CD1c-positive myeloid dendritic cell (primary cell): ENCODE results near the gene CFAP99.
"Not testable (repeated sequence)": the region's sequence is repeated elsewhere in the genome, so short reads cannot be mapped to it uniquely, and the experiment has no call there.

Source experiments
- DNase-seq: peaks from one replicate; pipeline ENCODE4 v3.0.0-alpha.2; 2016; ENCODE audit errors: extremely low spot score

Gene CFAP99

DNA sequence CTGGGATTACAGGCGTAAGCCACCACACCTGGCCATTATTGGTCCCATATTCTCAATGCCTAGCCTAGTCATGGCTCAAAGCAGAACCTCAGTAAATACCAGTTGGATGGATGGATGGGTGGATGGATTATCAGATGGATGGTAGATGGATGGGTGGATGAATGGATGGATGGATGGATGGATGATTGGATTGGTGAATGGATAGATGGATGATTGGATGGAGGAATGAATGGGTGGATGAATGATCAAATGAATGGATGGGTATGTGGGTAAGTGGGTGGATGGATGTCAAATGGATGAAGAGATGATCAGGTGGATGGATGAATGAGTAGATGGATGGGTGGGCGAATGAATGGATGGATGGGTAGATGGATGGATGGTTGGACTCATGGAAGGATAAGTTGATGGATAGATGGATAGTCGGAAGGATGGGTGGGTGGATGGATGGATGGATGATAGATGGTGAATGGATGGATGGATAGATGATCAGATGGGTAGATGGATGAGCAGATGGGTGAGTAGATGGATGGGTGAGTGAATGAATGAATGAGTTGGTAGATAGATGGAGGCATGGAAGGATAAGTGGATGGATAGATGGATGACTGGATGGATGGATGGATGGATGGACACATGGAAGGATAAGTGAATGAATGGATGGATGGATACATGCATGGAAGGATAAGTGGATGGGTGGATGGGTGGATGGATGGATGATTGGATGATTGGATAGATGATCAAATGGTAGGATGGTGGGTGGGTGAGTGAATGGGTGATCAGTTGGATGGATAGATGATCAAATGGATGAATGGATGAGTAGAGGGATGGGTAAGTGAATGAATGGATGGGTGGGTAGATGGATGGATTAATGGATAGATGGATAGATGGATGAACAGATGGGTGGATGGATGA lies 28.2 kb downstream of the CFAP99 start:
- no peak for DNase-seq

DNA sequence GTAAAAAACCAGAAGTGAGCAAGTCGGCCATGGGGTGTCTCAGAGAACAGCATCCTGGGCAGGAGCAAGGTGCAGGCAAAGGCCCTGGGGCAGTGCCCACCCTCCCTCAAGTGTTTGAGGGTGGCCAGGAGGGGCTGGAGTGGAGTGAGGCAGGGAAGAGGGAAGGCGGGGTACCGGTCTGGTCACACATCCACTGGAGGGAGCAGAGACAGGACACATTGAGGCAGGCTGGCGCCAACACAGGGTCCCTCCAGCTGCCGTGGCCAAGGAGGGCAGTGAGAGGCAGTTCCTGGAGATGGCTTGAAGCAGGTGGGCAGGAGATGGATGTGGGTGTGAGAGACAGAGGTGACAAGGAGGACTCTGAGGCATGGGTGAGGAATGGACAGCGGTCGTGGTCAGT lies 29.8 kb downstream of the CFAP99 start:
- no peak for DNase-seq

DNA sequence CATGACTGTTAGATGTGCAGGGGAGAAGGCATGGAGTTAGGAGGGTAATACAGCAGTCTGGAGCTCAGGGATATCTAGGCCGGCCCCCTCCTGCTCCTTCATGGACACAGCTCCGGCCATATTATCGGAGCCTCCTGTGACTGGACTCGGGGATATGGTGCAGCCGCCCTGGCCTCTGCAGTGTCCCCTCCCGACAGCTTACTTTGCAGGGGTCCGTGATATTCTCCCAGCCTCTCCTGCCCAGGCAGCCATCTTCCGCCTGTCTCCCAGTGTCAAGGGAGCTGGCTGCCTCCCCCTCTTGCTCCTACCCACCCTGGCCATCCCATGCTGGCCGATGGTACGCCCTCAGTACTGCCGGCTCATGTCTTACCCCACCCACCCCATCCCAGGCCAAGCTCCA lies 30.3 kb downstream of the CFAP99 start:
- DNase-seq = no peak

DNA sequence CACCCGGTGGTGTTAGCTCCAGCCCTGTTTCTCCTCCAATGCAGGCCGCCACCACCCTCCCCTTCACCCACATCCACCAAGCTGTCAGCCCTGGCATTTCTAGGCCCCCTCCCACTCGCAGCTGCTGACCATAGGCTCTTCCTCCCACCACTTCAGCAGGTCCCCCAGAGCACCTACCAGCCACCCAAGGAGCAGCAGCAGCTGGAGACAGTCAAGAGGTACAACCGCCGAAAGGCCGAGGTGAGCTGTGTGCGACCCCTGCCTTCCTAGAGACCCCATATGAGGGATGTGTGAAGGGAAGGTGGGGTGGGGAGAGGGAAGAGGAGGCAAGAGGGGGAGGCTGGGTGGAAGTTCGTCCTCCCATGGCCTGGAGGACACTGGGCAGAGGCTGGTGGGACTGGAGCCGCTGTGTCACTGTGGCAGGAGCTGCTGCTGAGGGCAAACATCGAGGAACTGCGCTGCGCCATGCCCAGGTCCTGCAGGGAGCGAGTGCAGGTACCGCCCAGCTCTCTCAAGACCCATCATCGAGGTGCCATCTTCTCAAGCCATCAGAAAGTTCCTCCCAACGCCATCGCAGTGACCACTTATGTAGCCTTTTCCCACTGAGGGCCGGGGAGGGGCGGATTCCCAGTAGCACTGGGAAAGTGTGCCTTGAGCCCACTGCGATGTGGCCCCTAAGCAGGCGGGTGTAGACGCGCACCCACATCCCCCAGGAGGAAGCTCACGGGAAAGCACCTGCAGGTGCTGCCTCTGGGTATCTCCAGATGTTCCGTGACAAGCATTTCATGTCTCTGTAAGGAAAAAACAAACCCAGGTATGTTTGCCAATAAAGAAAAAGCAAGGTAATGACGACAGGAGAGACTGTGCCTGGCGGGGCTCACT lies 31.0 kb downstream of the CFAP99 start:
- no peak for DNase-seq

DNA sequence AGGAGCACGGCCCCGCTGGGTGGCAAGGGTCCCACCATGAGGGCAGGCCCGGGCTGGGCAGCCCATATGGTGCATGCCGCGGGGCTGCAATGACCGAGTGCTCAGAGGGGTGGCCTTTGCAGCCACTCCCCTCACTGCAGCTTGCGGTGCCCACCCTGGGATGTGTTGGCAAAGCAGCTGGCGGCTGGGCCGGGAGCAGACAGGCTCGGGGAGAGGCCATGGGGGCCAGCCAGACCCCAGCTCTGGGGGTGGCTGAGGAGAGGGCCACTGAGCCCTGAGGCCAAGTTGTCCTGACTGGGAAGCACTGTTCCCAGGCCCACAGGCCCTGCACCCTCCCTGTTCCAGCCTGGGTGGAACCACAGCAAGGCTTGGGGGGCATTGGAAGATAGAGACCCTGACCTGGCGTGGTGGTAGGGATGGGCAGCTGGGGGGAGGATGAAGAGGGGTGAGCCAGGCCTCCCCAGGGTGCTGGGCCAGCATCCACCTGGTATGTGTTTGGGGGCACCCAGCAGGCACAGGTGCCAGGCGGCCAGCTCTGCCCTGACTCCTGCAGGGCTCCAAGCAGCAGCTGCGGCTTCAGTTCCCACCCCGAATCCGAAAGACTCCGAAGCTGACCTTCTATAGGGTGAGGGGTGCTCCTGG lies 31.8 kb downstream of the CFAP99 start:
- no peak for DNase-seq

DNA sequence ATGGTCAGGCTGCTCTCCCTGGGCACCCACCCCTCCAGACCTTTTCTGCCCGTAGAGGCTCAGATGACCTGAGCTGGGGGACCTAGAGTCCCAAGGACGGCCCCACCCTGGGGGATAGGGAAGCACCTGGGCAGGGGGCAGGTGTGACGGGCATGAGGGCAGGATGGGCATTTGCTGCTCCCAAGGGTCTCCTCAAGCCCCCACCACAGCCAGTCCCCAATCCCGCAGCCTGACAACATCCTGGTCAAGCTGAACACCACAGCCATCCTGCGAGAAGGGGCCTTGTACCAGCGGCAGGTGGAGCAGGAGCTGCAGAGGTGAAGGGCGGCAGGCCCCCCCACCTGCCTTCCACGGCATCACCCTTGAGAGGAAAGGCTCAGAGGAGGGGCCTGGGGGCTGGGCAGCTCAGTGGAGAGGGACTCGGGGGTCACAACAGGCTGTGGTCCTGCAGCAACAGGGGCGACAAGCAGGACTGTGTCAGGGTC lies 32.3 kb downstream of the CFAP99 start:
- DNase-seq = no peak

DNA sequence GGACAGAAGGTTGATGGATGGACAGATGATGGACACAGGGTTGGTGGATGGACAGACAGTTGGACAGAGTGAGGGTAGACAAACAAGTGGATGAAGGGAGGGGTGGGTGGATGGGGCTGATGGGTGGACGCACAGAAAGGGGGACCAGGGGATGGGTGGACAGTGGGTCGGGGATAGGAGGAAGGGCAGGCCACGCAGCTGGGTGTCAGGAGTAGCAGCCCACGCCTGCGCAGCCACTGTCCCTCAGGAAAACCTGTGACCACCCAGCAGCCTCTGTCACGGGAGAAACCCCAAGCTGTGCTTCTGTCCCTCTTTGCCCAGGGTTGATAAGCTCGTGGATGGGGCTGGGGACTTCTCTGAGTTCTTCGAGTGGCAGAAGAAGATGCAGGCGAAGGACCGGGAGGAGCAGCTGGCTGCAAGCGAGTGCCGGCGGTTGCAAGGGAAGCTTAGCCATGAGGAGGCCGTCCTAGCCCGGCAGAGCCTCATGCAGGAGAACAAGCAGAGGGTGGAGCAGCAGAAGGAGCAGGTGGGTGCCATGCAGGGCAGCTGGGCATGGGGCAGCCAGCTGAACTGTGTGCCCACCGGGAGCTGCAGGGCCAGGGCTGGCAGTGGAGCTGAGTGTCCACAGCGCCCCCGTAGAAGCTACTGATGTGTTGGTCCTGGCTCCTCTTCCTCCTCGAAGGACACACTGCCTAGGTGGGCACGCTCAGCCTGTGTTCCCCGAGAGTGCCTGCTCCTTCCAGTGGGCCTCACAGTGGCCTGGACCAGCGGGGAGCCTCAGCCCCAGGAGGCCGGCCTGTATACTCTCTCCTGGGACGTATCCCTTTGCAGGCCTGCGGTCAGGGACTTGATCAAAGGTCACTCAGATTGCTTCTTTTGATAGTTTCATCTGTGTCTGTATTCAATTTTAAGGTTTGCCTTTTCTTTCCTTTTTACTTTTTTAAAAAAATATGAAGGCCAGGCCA lies 33.3 kb downstream of the CFAP99 start:
- DNase-seq = no peak

DNA sequence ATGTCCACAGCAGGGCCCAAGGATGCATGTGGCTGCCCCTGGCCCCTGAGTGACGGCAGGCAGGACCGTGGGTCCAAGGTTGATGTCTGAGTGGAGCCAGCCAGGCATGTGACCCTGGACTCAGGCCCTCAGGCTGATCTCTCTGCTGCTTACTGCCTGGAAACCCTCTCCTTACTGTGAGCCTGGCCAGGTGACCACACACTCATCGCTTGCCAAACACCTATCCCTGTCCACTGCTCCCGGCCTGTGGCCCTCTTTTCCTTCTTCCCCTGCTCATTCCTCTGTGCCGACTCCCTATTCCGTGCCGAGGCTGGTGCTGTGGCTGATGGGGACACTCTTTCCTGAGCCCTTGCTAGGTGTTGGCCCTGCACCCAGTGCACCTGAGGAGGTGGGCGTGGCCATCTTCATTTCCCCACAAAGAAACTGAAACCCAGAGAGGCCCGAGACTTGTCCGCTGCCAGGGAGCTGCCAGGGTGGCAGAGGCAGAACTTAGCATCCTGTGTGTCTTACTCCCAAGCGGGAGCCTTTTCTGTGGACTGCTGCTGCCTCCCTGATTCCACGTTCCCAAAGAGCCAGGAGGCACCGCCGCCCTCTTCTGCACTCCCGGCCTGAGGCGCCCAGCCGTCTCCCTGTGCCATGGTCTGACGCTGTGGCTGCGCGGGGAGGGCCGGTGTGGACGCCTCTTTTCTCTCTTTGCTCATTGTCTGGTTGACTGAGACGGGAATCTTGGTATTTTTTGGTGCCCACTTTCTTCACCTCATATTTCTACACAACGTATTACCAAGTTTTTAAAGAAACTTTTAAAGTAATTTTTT lies 38.9 kb downstream of the CFAP99 start:
- DNase-seq = no peak

DNA sequence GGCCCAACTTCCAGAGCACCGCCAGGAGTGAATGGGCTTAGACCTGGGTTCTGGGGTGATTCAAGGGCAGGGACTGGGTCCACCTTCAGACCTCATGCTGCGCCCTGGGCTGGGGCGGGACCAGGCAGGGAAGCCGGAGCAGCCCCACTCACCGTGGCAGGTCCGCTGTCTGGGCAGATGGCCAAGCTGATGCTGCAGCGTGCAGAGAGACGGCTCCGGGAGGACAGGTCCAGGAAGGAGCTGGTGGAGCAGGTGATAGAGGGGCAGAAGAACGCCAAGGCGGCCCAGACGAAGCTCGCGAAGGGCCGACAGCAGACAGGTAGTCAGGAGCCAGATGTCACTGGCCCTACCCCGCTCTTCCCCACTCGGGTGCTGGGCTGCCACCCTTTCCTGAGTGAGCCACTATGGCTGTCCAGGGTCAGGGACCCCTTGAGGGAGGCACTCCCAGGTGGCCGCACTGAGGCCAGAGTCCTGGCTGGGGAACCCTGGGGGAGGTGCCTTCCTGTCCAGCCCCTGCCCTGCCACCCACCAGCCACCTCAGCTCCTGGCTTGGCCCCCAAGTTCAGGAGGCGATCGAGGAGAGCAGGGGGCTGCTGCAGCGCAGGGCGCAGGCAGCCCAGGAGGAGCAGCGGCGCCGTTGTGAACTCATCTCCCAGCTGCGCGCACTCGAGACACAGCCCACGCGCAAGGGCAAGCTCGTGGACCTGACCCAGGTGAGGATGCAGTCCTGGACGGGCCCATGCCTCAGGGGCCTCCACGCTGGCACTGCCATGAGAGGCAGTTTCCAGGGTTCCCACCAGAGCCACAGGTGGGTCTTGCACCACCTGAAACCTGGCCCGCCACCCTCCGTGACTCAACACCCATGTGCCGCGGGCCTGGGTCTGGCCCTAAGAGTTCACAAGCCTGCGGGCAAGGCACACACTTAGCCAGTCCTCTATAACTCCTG lies 40.1 kb downstream of the CFAP99 start:
- DNase-seq = no peak

DNA sequence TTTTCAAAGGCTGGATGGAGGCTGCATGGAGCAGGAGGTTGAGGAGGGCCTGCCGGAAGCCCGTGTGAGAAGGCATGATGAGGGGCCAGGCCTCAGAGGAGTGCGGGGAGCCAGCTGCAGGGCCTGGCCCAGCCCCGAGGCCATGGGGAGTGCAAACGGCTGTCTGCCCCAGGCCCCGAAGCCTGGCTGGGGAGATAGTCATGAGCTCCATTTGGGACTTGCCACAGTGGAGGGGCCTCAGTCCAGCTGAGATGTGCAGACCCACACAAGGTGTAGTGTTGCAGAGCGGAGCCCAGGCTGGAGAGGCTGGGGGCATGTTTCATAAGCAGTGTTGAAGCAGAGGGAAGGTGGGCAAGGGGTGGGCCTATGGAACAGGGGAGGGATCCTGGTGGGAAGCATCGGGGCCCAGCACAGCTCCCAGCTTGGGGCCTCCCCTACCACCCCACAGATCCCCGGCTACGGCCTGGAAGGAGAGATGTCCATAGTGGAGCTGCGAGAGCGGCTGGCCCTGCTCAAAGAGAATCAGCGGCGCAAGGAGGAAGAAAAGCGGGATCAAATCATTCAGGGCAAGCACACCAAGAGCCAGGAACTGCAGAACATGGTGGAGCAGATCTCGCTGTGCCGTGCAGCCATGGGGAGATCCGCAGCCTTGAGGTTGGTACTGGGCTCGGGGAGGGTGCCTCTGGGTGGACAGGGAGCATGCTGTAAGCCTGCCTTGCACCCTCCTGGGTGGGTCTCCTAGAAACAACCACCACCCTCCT lies 41.0 kb downstream of the CFAP99 start:
- DNase-seq = no peak

DNA sequence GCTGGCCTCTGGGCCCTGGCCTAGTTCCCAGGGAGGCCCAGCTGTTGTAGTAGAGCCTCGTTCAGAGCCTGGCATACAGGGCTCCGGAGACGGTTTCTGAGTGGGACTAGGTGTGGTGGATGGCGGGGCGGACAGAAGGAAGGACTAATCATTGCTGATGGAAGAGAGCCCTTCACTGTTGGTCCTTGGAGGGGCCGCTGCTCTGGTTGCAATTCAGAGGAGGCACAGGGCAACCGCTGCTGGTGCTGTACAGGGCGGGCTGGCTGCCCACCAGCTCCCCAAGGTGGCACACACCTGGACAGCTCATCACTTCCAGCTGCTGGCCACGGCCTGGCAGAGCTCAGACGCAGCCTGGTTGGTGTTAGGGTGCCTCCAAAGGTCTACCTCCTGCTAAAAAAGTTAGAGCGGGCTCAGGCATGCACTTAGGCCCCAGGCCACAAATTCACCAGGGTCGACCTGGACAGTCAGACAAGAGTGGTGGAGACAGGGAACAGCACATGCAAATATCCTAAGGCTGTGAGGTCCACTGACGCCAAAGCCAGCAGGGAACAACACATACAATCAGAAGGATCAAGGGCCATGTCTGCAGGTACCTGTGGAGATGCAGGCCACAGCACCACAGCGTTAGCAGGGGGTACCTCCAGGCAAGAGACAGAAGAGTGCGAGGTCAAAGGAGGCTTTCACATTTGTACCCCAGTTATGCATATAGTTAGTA lies 42.6 kb downstream of the CFAP99 start:
- no peak for DNase-seq

DNA sequence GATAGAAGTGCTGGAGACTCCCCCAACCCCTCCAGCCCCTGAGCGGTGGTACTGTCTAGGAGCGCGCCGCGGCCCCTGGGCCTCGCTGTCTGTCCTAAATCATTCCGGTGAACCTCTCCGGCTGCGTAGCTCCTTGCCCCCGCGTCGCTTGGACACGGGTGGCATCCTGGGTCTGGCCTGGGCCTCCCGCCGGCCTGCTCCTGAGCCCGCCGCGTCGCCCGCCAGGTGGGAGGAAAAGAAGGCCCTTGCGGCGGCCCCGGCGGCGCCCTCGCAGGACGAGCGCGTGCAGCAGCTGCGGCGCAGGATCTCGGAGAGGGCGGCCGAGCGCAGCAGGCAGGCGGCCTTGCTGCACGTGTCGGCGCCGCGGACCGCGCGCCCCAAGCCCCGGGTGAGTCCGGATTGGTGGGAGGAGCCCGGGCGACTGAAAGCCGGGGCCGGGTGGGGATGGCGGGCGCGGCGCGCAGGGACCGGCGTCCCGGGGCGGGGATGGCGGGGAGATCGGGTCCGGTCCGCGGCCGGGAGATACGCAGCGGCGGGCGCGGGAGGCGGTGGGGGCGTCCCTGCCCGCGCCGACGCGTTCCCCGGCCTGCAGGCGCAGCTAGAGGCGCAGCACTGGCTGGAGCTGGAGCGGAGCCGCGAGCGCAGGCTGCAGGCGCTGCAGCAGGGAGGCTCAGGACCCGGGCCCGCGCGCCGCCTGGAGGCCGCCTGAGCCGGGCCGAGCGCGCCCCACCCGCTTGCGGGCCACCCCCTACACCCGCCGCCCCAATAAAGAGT lies 43.6 kb downstream of the CFAP99 start:
- peak; percentile 71 for DNase-seq

DNA sequence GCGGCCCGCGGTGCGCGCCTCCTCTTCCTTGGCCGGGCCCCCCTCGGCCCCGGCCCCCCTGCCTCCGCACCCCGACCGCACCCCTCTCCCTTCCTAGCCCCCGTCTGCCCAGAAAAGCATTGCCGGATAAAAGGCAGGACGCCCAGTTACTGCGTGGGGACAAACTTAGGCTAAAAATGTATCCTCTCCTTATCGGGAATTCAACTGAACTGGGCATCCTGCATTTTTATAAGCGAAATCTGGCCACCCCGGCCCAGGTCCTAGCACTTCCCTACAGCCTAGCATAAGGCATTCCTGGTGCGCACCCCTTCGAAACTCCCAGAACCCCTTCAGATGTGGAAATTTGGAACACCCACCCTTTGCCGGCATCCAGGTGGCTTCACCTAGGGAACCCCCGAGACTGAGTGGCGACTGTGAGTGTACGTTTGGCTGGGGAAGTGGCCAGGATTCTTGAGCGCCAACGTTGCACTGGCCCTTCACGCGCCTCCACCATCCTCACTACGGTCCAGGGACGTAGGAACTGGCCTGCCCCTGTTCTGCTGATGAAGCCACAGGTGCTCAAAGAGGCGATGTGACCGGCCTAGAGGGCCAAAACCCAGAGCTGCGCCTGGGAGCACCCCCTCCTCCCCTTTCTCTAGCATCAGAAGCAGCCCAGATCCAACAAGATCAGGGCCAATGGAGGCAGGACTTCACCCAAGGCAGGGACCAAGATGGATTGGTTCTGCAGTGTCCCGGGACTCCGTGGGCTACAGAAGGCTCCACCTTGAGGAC lies 44.4 kb downstream of the CFAP99 start:
- no peak for DNase-seq

DNA sequence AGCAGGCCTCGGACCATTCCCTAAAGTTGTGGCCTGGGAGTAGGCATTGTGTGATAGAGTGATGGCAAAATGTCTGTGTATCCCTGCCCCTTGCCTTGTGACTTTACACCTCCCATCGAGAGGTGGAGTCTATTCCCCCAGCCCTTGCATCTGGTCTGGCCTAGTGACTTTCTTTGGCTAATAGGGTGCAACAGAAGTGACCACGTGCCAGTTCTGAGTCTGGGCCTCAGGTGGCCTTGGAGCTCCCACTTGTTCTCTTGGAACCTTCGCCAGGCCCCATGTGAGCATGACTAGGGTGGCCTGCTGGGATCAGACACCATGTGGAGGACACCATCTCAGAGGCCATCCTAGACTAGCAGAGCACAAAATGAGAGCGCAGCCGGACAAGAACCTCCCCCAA lies 46.3 kb downstream of the CFAP99 start:
- DNase-seq = no peak

DNA sequence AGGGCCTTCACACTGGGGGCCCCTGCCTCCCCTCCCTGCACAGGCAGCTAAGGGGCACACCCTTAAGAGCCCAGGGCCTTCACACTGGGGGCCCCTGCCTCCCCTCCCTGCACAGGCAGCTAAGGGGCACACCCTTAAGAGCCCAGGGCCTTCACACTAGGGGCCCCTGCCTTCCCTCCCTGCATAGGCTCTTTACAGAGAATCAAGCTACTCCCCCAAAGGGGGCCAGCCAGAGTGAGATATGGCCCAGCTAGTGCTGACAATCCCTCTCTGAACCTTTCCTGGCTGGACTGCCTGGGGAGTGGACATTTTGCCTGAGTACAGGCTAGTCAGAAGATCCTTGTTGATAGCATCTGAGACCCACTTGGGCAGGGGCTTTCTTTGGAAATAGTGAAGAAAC lies 46.8 kb downstream of the CFAP99 start:
- DNase-seq = not testable (repeated sequence)
